ENCODE data around the gene DYNLT4.
A peak's percentile ranks its signal among the peaks of the same experiment; 100 is the strongest.
"Not testable (repeated sequence)": the region's sequence is repeated elsewhere in the genome, so short reads cannot be mapped to it uniquely, and the experiment has no call there.

Gene DYNLT4

DNA sequence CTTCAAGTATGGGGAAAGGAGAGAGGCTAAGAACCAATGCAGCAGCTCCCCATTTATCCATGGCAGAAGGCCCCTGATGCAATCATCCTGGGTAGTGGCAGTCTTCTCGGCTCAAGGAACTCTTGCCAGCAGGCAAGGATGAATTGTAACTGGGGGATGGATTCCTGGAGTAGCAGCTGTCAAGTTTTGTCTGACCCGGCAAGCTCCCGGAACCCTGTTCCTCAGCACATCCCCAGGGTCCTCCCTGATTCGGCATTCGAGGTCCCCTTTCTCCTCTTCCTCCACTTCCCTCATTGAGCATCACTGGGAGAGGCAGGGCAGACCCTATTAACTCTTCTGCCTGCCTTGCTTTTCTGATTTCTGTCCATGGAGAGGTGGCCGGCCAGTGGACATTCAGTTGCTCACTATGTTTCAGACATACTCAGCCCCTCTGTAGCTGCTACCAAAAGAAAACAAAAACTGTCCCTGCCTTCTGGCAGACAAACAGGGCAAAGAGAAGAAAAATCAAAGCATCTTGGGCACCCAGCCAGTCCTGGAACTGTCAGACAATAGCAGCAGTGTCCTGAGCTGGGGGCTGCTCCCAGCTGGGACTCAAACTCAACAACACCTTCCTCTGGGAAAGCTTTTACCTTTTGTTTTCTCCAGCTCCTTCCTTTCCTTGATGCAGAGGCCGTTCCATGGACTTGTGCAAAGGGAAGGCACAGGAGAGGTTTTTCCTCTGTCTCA, 41.5 kb upstream of the DYNLT4 start:
- TF ChIP-seq, protein P1, sequence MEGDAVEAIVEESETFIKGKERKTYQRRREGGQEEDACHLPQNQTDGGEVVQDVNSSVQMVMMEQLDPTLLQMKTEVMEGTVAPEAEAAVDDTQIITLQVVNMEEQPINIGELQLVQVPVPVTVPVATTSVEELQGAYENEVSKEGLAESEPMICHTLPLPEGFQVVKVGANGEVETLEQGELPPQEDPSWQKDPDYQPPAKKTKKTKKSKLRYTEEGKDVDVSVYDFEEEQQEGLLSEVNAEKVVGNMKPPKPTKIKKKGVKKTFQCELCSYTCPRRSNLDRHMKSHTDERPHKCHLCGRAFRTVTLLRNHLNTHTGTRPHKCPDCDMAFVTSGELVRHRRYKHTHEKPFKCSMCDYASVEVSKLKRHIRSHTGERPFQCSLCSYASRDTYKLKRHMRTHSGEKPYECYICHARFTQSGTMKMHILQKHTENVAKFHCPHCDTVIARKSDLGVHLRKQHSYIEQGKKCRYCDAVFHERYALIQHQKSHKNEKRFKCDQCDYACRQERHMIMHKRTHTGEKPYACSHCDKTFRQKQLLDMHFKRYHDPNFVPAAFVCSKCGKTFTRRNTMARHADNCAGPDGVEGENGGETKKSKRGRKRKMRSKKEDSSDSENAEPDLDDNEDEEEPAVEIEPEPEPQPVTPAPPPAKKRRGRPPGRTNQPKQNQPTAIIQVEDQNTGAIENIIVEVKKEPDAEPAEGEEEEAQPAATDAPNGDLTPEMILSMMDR (IDR thresholded peaks at IDR 0.05; ENCODE audit: low read depth, low read length) = no peak

DNA sequence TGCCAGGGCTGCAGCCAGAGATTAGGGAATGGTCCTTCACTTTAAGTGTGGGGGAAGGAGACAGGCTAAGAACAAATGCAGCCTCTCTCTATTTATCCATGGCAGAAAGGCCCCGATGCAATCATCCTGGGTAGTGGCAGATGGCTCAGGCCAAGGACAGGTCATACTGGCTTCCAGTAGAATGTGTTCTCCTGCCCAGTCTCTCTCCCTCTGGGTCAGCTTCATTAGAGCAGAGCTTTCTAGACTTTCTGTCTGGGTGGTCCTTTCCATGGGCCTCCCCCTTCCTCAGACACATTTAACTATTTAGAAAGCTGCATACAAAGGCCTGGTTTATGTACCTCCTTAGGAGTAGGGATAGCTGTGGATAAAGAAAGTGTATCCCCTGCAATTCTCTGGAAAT, 40.7 kb upstream of the DYNLT4 start:
- DNase-seq (ENCODE audit: low read depth in 2 of 2) = no peak
- TF ChIP-seq, protein P1 (IDR thresholded peaks at IDR 0.05; ENCODE audit: low read depth, low read length) = no peak
- H3K4me3 ChIP-seq (replicated peaks in 1 of 2; ENCODE audit: low read depth in 2 of 2, low read length in 2 of 2) = no peak overlapping the region

More for the DNA sequence above, 41.5 kb upstream of the DYNLT4 start:
- no peak for DNase-seq (ENCODE audit: low read depth in 2 of 2)
- H3K4me3 ChIP-seq (replicated peaks in 1 of 2; ENCODE audit: low read depth in 2 of 2, low read length in 2 of 2) = no peak overlapping the region

DNA sequence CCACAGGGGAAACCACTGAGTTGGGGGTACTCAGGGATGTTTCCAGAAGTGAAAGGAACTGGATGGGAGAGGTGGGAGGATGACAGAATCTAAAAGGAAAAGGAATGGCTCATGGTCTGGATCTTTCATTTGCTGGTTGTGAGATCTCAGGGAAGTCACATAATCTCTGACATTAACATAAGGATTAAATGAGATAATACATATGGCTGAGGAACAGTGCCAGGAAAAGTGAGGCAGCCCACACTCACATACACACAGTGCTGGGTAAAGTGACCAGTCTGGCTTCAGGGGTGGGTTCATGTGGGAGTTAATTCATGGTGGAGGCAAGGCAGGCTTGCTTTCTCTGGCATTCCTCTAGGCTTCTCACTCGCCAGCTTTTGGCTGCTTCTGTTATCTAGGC, 39.8 kb upstream of the DYNLT4 start:
- DNase-seq (ENCODE audit: low read depth in 2 of 2) = no peak
- H3K4me3 ChIP-seq (replicated peaks in 1 of 2; ENCODE audit: low read depth in 2 of 2, low read length in 2 of 2) = no peak overlapping the region
- TF ChIP-seq, protein P1 (IDR thresholded peaks at IDR 0.05; ENCODE audit: low read depth, low read length) = no peak

DNA sequence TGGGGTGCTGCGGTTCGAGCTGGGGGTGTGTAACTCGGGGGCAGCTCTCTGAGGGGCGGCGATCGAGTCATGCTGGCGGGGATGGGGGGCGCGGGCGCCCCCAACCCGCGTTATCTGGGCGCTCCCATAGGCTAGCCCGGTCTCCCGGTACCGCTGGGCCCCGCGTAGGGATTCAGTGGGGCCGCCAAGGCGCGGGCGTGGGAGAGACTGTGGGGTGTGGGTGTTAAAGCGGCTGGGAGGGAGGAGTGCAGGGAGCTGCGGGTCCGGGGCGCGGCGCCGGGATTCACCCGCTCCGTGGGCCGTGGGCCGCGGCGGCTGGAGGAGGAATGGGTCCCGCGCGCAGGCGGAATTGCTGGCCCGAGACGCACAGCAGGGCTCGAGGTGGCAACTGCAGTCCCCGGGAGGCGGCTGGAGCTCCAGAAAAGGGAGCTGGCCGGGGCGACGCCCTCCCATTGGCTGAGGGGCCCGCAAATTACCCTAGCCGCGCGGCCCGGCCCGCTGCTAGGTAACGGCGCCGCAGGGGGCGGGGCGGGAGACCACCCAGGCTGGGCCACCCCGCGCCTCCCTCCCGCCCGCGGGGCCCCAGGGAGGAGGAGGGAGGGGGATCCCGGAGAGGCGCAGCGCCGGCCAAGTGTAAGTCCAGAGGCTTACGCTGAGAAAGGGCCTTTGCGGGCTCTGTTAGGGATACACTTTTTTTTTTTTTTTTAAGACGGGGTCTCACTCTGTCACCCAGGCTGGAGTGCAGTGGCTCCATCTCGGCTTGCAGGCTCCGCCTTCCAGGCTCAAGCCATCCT, 35.9 kb upstream of the DYNLT4 start, which contains the start of gene PTCH2:
Gene PTCH2, minus strand, starts transcription at position 392 of the 794 bp plus-strand sequence. Its CDS starts 321 bp downstream, at position 71.
- TF ChIP-seq, protein P1 (IDR thresholded peaks at IDR 0.05; ENCODE audit: low read depth, low read length) = no peak
- H3K4me3 ChIP-seq (replicated peaks in 1 of 2; ENCODE audit: low read depth in 2 of 2, low read length in 2 of 2) = peak within 1 kb of the TSS; percentile 52 to 57
- peak; percentile 49 to 81 for DNase-seq (ENCODE audit: low read depth in 2 of 2)

DNA sequence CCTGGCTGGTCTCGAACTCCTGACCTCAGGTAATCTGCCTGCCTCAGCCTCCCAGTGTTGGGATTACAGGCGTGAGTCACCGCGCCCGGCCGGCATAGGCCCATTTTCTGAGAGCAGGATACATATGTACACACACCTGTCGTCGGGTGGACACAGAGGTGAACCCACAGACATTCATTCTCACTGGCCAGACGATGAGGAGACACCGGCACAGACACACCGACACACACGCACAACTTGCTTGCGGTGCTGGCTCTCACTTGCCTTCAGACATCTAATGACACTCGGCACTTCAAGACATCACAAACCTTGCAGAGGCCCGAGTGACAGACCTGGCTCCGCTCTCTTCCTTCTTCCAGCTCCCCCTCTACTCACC, 35.3 kb upstream of the DYNLT4 start:
- TF ChIP-seq, protein P1 (IDR thresholded peaks at IDR 0.05; ENCODE audit: low read depth, low read length) = no peak
- DNase-seq (ENCODE audit: low read depth in 2 of 2) = no peak
- peak overlapping the region; percentile 52 to 57 for H3K4me3 ChIP-seq (replicated peaks in 1 of 2; ENCODE audit: low read depth in 2 of 2, low read length in 2 of 2)

DNA sequence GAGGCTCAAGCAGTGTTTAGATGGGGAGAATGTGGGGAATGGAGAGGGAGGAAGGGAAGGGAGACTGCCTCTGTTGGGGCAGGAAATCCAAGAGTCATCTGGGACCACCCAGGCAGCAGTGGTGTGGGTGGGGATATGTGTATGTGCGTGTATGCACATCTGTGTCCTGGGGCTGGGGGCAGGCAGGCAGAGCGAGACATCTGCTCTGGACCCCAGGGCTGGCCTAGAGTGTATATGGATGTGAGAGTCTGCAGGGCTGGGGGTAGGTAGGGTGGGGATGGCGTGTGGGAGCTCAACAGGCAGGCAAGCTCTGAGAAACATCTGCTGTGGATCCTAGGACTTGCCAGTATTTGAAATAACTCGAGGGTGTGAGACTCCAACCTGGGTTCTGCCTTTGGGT, 32.4 kb upstream of the DYNLT4 start:
- TF ChIP-seq, protein P1 (IDR thresholded peaks at IDR 0.05; ENCODE audit: low read depth, low read length) = no peak
- no peak overlapping the region for H3K4me3 ChIP-seq (replicated peaks in 1 of 2; ENCODE audit: low read depth in 2 of 2, low read length in 2 of 2)

DNA sequence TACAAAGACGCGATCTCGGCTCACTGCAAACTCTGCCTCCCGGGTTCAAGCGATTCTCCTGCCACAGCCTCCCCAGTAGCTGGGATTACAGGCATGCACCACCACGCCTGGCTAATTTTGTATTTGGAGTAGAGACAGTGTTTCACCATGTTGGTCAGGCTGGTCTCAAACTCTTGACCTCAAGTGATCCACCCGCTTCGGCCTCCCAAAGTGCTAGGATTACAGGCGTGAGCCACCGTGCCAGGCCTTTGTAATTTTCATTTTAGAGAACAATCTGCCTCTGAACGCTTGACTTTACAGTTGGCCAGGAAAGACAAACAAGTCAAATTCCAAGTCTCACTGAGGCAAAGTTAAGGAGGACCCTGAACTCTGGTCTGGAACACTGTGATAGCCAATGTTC, 31.1 kb upstream of the DYNLT4 start:
- not testable (repeated sequence) for DNase-seq (ENCODE audit: low read depth in 2 of 2); H3K4me3 ChIP-seq (replicated peaks in 1 of 2; ENCODE audit: low read depth in 2 of 2, low read length in 2 of 2)

More for the DNA sequence above, 32.4 kb upstream of the DYNLT4 start:
- DNase-seq (ENCODE audit: low read depth in 2 of 2) = no peak

All from cardiac fibroblast (primary cell).